NCI-H2196 (cell line): ENCODE results near the gene PSMD7.
"Not testable (repeated sequence)": the region's sequence is repeated elsewhere in the genome, so short reads cannot be mapped to it uniquely, and the experiment has no call there.

Source experiments
- DNase-seq: peaks from one replicate; lab custom pipeline; 2025; ENCODE audit not compliant: unreplicated experiment; lab: John Stamatoyannopoulos, UW

Gene PSMD7

DNA sequence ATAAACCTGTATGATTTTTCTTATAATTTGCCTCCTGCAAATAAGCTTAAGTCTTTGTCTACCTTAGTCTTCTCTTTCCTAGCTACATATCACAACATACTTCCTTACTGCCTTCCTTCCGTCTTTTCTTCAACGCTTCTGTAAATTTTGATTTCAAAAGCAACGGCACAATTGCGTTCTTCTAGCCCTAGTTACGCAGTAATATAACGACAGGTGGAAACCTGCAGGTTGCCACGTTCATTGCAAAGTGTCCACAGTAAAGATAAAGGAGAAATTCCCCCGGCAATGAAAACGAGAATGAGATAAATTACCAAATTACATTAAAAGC lies 546 bp upstream of the PSMD7 start:
- no peak for DNase-seq

- DNase-seq = no peak
Observed at GRCh38 chr16:74297145-74297665, 591 bp downstream of the PSMD7 start.

- no peak for DNase-seq
Observed at GRCh38 chr16:74298104-74298503, 1.5 kb downstream of the PSMD7 start.

- DNase-seq = no peak
Observed at GRCh38 chr16:74302341-74302740, 5.7 kb downstream of the PSMD7 start.

- DNase-seq = no peak
Observed at GRCh38 chr16:74304164-74304834, 7.7 kb downstream of the PSMD7 start.

- no peak for DNase-seq
Observed at GRCh38 chr16:74304835-74305176, 8.2 kb downstream of the PSMD7 start.

- DNase-seq = no peak
Observed at GRCh38 chr16:74305281-74305680, 8.7 kb downstream of the PSMD7 start.

DNA sequence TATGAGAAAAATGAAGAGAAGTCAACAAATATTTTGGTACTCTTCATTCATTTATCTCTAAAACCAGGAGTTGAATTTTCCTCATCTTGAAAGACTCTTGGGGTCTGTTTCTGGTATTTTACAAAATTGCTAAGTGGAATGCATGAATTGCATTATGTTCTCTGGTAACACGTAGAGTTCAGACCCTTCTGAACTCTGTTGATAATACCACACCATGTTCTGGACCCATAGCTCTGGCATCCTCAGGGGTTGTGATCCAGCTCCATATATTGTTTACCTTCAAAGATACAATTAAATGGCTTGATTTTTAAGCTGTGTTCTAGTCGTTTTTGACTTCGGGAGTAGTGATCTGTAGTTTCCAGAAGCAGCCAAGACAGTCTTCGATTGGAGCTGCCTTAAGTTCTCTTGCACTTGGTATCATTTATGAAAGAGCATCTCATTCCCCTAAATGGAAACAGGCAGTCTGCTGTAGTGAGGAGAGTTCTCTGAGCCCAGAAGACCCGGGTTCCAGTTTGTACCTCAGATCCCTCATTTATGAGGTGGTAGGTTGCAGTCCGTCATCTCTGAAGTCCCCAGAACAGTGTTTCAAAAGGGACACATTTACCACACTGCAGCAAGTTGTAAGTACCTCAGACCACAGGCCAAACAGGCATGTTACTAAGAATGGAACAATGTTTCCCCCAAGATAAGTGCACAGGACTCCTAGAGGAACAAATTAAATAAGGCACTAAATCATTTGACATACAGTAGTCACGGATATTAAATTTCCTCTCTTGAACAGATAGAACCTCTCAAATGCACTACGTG lies 9.6 kb downstream of the PSMD7 start:
- no peak for DNase-seq

DNA sequence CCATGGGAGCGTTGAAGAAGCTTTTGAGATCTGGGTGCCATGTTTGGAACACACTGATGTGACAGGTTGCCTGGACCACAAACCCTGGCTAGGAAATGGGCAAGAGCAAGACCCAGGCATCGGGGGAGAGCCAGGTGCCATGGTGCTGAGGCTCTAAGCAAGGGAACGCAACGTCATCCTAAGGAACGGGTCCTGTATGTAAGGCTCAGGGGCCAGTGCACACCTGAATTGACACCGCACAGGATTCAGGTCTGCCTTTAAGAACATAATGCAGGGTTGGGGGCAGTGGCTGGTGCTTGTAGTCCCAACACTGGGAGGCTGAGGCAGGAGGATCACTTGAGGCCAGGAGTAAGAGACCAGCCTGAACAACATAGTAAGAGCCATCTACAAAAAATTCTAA lies 10.8 kb downstream of the PSMD7 start:
- no peak for DNase-seq

- DNase-seq = peak; percentile 16
Observed at GRCh38 chr16:74309789-74310781, 13.5 kb downstream of the PSMD7 start.

GRCh38 chr16:74315059-74315458 lies 18.4 kb downstream of the PSMD7 start:
- no peak for DNase-seq

DNA sequence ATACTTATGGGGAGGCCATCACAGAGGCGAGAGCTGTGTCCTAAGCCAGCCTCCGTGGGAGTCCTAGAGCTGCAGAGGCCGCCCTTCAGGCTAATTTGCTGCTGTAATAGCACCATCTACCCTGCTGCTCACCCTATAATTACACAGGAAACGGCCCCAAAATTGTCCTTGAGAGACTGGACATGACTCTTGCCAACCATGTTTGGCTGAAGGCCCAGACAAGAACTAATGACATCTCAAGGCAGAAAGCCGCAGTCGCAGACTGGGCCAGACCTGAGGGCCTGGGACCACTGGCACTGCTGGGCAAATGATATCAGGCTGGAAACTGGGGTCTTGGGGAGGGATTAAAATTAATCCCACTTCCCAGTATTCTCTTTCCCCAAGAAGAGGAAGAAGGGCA lies 24.1 kb downstream of the PSMD7 start:
- DNase-seq = no peak

DNA sequence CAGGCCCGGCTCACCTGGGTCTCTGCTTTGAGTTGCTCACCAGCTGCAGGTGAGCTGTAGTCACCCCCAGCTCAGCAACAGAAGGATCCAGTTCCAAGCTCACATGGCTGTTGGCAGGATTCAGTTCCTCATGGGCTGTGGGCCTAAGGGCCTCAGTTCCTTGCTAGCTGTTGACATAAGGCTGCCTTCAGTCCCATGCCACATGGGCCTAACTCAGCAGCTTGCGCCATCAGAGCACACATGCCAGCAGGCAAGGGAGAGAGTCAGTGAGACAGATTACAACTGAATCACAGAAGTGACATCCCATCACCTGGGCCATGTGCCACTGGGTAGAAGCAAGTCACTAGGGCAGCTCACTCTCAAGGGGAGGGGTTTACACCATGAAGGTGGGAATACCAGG lies 24.7 kb downstream of the PSMD7 start:
- DNase-seq = no peak

- DNase-seq = no peak
Observed at GRCh38 chr16:74322301-74322710, 25.7 kb downstream of the PSMD7 start.

- not testable (repeated sequence) for DNase-seq
Observed at GRCh38 chr16:74324777-74325176, 28.2 kb downstream of the PSMD7 start.

DNA sequence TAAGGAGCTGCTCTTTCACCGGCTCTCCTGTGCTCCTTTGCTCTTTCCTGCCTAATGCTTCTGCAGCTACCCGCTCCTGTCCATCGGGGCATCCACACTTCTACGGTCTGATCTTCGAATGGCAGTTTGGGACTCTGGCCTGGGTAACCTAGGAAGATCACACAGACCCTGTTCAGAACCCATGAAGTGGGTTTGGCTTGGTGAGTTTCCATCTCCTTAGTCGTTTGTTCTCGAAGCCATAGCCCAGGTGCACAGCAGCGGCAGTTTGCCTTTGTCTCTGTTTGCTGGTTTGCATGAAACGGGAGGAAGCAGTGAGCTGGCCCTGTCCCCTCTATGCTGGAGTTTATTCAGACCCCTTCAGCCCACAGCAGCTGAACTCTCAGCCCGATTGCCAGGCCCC lies 29.0 kb downstream of the PSMD7 start:
- no peak for DNase-seq

DNA sequence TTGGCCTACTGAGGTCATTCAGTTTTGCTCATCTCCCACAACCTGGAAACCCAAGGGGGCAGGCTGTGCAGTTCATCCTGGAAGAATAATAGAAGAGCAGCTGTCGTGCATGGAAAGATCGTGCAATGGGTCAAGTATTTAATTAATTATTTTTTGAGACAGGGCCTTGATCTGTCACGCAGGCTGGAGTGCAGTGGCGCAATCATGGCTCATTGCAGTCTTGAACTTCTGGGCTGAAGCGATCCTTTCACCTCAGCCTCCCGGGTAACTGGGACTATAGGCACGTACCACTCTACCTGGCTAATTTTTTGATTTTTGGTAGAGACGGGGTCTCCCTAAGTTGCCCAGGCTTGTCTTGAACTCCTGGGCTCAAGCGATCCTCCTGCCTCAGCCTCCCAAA lies 31.7 kb downstream of the PSMD7 start:
- DNase-seq = not testable (repeated sequence)

GRCh38 chr16:74332469-74332868 lies 35.9 kb downstream of the PSMD7 start:
- DNase-seq = not testable (repeated sequence)

- not testable (repeated sequence) for DNase-seq
Observed at GRCh38 chr16:74337506-74337905, 40.9 kb downstream of the PSMD7 start.

GRCh38 chr16:74339226-74339625 lies 42.6 kb downstream of the PSMD7 start:
- DNase-seq = not testable (repeated sequence)

DNA sequence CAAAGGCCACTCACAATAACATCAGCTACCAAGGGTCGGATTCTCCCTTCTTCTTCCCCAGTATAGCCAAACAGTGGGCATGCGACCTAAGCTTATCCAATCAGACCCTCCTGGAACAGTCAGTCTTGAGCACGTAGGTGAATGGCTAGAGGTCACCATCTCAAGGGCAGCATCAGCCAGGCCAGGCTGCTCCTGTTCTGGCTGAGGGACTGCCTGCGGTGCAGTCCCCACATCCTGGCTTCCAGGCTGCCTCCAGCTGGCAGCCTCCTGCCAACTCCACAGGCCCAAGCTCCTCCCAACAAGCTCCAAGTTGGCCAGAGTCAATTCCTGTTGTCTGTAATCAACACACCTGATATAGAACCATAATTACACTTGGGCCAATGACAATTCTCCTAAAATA lies 56.4 kb downstream of the PSMD7 start:
- DNase-seq = not testable (repeated sequence)
